ENCODE measurements around the gene PROKR1. TPM values are rescaled to one million over a fixed set of nuclear protein-coding genes. Genes with fewer than 3 reads are reported as not detected.

The PROKR1 gene
- total RNA-seq, 1 experiment from 2014 or later = not detected

- TF ChIP-seq POLR2AphosphoS5 (IDR thresholded peaks at IDR 0.05; ENCODE audit: low read depth, low read length) = no peak
- no peak for TF ChIP-seq JUND (IDR thresholded peaks at IDR 0.05)
- no peak for TF ChIP-seq EZH2 (IDR thresholded peaks at IDR 0.05)
Observed at GRCh38 chr2:68660658-68661057, 17.3 kb downstream of the PROKR1 start (continued).

GRCh38 chr2:68662466-68662865 lies 19.1 kb downstream of the PROKR1 start:
- Histone ChIP-seq H3K4me1 (ENCODE audit: control insufficient read depth in 1 of 2, insufficient read depth in 2 of 2, low read length in 2 of 2) (no peaks in the 10 kb centered on the region), H3K9me2 (ENCODE audit: insufficient read depth) (no peaks in the 10 kb centered on the region), H3K9ac (ENCODE audit: low read length) (no peak overlapping the region), H2AFZ (ENCODE audit: low read depth, low read length, poor library complexity, severe bottlenecking) (no peak overlapping the region), H3K27me3 (ENCODE audit: insufficient read depth, low read length) (peaks cover 9% of the 10 kb centered on the region; the same call in 1 of the 2 replicates), H3K36me3 (ENCODE audit: control insufficient read depth in 1 of 2, insufficient read depth in 2 of 2, low read length in 2 of 2) (no peaks in the 10 kb centered on the region), H3K27ac (ENCODE audit: low read depth, low read length) (no peak overlapping the region), H3K9me3 (ENCODE audit: control insufficient read depth in 1 of 2, insufficient read depth in 1 of 2, low read depth in 1 of 2, low read length in 2 of 2) (no peaks in the 10 kb centered on the region), H4K20me1 (ENCODE audit: insufficient read depth) (no peaks in the 10 kb centered on the region), H3K79me2 (ENCODE audit: insufficient read depth, low read length) (no peaks in the 10 kb centered on the region), H3K4me2 (ENCODE audit: low read length) (no peak overlapping the region), H3K4me3 (replicated peaks in 1 of 2; ENCODE audit: low read depth in 1 of 2, low read length in 2 of 2) (no peak overlapping the region)
- intact Hi-C loops (cut with micrococcal nuclease) = no loop called here
- POLR2A ChIA-PET = no interaction called here
- DNase-seq (ENCODE audit: low read depth, low spot score) = no peak
- TF ChIP-seq EZH2 (IDR thresholded peaks at IDR 0.05) (no peak), MAX (IDR thresholded peaks at IDR 0.05) (no peak), EZH2phosphoT487 (IDR thresholded peaks at IDR 0.05; ENCODE audit: borderline replicate concordance) (no peak), ZNF274 (IDR thresholded peaks at IDR 0.05; ENCODE audit: low read depth, low read length) (no peak), ZFX (IDR thresholded peaks at IDR 0.05) (no peak), YY1 (IDR thresholded peaks at IDR 0.05; ENCODE audit: extremely low read depth, insufficient replicate concordance, low read depth, low read length) (no peak), TCF7L2 (IDR thresholded peaks at IDR 0.05; ENCODE audit: borderline replicate concordance, extremely low read depth, insufficient read depth, insufficient read length) (no peak), SIN3A (IDR thresholded peaks at IDR 0.05; ENCODE audit: low read depth) (no peak), REST (IDR thresholded peaks at IDR 0.05; ENCODE audit: low read depth) (no peak), RAD21 (IDR thresholded peaks at IDR 0.05; ENCODE audit: low read depth) (no peak), CBX3 (IDR thresholded peaks at IDR 0.05; ENCODE audit: low read depth) (no peak), ZBTB33 (IDR thresholded peaks at IDR 0.05; ENCODE audit: extremely low read depth, insufficient replicate concordance, low read length) (no peak), SP1 (IDR thresholded peaks at IDR 0.05; ENCODE audit: low read depth) (no peak), CTCF (IDR thresholded peaks at IDR 0.05 in 2 of 3, conservative IDR thresholded peaks at IDR 0.05 in 1 of 3; ENCODE audit: borderline replicate concordance in 1 of 3, insufficient read depth in 1 of 3, low read depth in 2 of 3, low read length in 2 of 3) (no peak)
- CTCF ChIA-PET = no interaction called here
- RAD21 ChIA-PET (ENCODE audit: low non-redundant PET in 1 of 2, low total read pairs in 2 of 2, uncharacterized antibody in 2 of 2, unreplicated experiment in 2 of 2) = no interaction called here
- ATAC-seq = no peak
- no TSS peak for BruUV-seq (replicated peaks)

Data from HCT116 (cell line).